Liver (tissue), 9 donors: ENCODE measurements around the gene HERC5. TPM values are rescaled to one million over a fixed set of nuclear protein-coding genes. Genes with fewer than 3 reads are reported as not detected.

Experiments used
- DNase-seq: peaks from one replicate; pipeline ENCODE4 v3.0.0-alpha.2; 2017; ENCODE audit warnings: low spot score
- H3K27ac ChIP-seq, 2 donors: one replicate each; pipeline ENCODE4 v1.7.0; 2013; ENCODE audit warnings: inconsistent platforms in 2 of 2, low read length in 2 of 2, control low read depth in 1 of 2, low read depth in 1 of 2, mild to moderate bottlenecking in 1 of 2
- H3K27me3 ChIP-seq, 4 donors: one replicate each; pipeline versions ENCODE4 v1.6.1 to v1.7.0; 2013; ENCODE audit warnings: low read length in 3 of 4, inconsistent platforms in 1 of 4, mild to moderate bottlenecking in 1 of 4, moderate library complexity in 1 of 4; ENCODE audit not compliant: control insufficient read depth in 4 of 4, insufficient read depth in 4 of 4
- H3K36me3 ChIP-seq, 4 donors: one replicate each; pipeline versions ENCODE4 v1.6.1 to v1.7.0; 2013; ENCODE audit warnings: low read length in 3 of 4, mild to moderate bottlenecking in 3 of 4, low read depth in 1 of 4, moderate library complexity in 1 of 4; ENCODE audit not compliant: control insufficient read depth in 4 of 4, insufficient read depth in 3 of 4
- H3K4me1 ChIP-seq, 4 donors: one replicate each; pipeline versions ENCODE4 v1.6.1 to v1.7.0; 2013; ENCODE audit warnings: low read length in 3 of 4, mild to moderate bottlenecking in 3 of 4, moderate library complexity in 1 of 4; ENCODE audit not compliant: control insufficient read depth in 4 of 4, insufficient read depth in 4 of 4
- H3K4me3 ChIP-seq, 3 donors: one replicate each; pipeline versions ENCODE4 v1.6.1 to v1.7.0; 2013; ENCODE audit warnings: low read length in 3 of 3, control low read depth in 1 of 3, low read depth in 1 of 3, mild to moderate bottlenecking in 1 of 3
- H3K9ac ChIP-seq, 2 donors: one replicate each; pipeline ENCODE4 v1.7.0; 2013; ENCODE audit warnings: low read length in 2 of 2, mild to moderate bottlenecking in 2 of 2, moderate library complexity in 2 of 2, control low read depth in 1 of 2, low read depth in 1 of 2
- H3K9me3 ChIP-seq, 4 donors: one replicate each; pipeline versions ENCODE4 v1.6.1 to v1.7.0; 2013; ENCODE audit warnings: low read length in 3 of 4; ENCODE audit not compliant: control insufficient read depth in 4 of 4
- ATF3 ChIP-seq: IDR thresholded peaks from 2 replicates; pipeline ENCODE4 v1.6.1; 2016; ENCODE audit warnings: antibody characterized with exemption
- EGR1 ChIP-seq, 2 donors: IDR thresholded peaks; 2 replicates each; pipeline ENCODE4 v1.6.1; 2016 to 2018; ENCODE audit warnings: antibody characterized with exemption in 2 of 2, low read depth in 2 of 2
- FOXA1 ChIP-seq: IDR thresholded peaks from 2 replicates; pipeline ENCODE4 v1.6.1; 2016; ENCODE audit warnings: antibody characterized with exemption
- FOXA2 ChIP-seq: IDR thresholded peaks from 2 replicates; pipeline ENCODE4 v1.6.1; 2016; ENCODE audit warnings: antibody characterized with exemption
- GABPA ChIP-seq, 2 donors: IDR thresholded peaks in 1 of 2; conservative IDR thresholded peaks in 1 of 2; 2 replicates each; pipeline ENCODE4 v1.6.1; 2016; ENCODE audit warnings: antibody characterized with exemption in 2 of 2, mild to moderate bottlenecking in 1 of 2, moderate library complexity in 1 of 2
- HNF4A ChIP-seq, 2 donors: conservative IDR thresholded peaks; 2 replicates each; pipeline ENCODE4 v1.6.1; 2016; ENCODE audit warnings: antibody characterized with exemption in 2 of 2, mild to moderate bottlenecking in 2 of 2
- NR2F2 ChIP-seq: IDR thresholded peaks from 2 replicates; pipeline ENCODE4 v1.6.1; 2016; ENCODE audit warnings: antibody characterized with exemption
- REST ChIP-seq: IDR thresholded peaks from 2 replicates; pipeline ENCODE4 v1.6.1; 2016; ENCODE audit warnings: antibody characterized with exemption, mild to moderate bottlenecking
- RXRA ChIP-seq, 2 donors: IDR thresholded peaks; 2 replicates each; pipeline ENCODE4 v1.6.1; 2017 to 2018; ENCODE audit warnings: antibody characterized with exemption in 2 of 2, mild to moderate bottlenecking in 1 of 2
- SP1 ChIP-seq: IDR thresholded peaks from 2 replicates; pipeline ENCODE4 v1.6.1; 2018; ENCODE audit warnings: antibody characterized with exemption, mild to moderate bottlenecking
- TAF1 ChIP-seq: conservative IDR thresholded peaks from 2 replicates; pipeline ENCODE4 v1.6.1; 2016; ENCODE audit warnings: antibody characterized with exemption, mild to moderate bottlenecking
- WGBS: extraction: QIAGEN DNeasy Blood & Tissue Kit; methylation state at CpG from one replicate; pipeline ENCODE4 v1.1.7; 2013; 5-methylcytosine and 5-hydroxymethylcytosine counted together
- polyA plus RNA-seq, 2 donors: library from polyadenylated mRNA; stranded (reverse) in 1 of 2; unstranded in 1 of 2; fragments of 200-250 nt in 1 of 2; fragments of >200 nt in 1 of 2; fragmentation: Nextera tagmentation in 1 of 2; extraction: Ambion mirVana in 1 of 2; gene quantifications; one replicate each; pipeline versions ENCODE4 v1.2.1 to v1.2.3, GENCODE V29; 2013 to 2015
- total RNA-seq, 2 donors: library from RNA; depleted of rRNA; stranded (reverse); fragments of >200 nt; gene quantifications; one replicate each; pipeline ENCODE4 v1.2.3, GENCODE V29; 2014
- TF ChIP-seq, protein P1 (sequence below): fragments of 150-350 bp; IDR thresholded peaks from 2 replicates; pipeline ENCODE4 v1.5.1; 2017; ENCODE audit warnings: improper control_type of control experiment, low read depth, low read length; ENCODE audit not compliant: missing input control
- donor health status: healthy.
- donor health status: healthy.
- donor health status: healthy.
- donor health status: healthy.
- donor health status: healthy.

The HERC5 gene
- total and polyA plus RNA-seq, 4 donors, result 1.5 to 5.0 (median 2.9) TPM

- no peak for DNase-seq
- H3K27ac ChIP-seq, result no peak overlapping the region
- no peaks in the 10 kb centered on the region for H3K27me3 ChIP-seq
- no peaks in the 10 kb centered on the region for H3K9me3 ChIP-seq
- no peaks in the 10 kb centered on the region for H3K4me1 ChIP-seq
- no peak overlapping the region for H3K4me3 ChIP-seq
- TF ChIP-seq NR2F2, result no peak
- TF ChIP-seq ATF3, result no peak
- TF ChIP-seq, protein P1, sequence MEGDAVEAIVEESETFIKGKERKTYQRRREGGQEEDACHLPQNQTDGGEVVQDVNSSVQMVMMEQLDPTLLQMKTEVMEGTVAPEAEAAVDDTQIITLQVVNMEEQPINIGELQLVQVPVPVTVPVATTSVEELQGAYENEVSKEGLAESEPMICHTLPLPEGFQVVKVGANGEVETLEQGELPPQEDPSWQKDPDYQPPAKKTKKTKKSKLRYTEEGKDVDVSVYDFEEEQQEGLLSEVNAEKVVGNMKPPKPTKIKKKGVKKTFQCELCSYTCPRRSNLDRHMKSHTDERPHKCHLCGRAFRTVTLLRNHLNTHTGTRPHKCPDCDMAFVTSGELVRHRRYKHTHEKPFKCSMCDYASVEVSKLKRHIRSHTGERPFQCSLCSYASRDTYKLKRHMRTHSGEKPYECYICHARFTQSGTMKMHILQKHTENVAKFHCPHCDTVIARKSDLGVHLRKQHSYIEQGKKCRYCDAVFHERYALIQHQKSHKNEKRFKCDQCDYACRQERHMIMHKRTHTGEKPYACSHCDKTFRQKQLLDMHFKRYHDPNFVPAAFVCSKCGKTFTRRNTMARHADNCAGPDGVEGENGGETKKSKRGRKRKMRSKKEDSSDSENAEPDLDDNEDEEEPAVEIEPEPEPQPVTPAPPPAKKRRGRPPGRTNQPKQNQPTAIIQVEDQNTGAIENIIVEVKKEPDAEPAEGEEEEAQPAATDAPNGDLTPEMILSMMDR, result no peak
- no peak for TF ChIP-seq EGR1 (IDR thresholded peaks at IDR 0.05; ENCODE audit: low read depth in 2 of 2)
- TF ChIP-seq GABPA (IDR thresholded peaks at IDR 0.05 in 1 of 2, conservative IDR thresholded peaks at IDR 0.05 in 1 of 2), result no peak
- TF ChIP-seq REST, result no peak
- TF ChIP-seq HNF4A (conservative IDR thresholded peaks at IDR 0.05), result no peak
- peaks cover 0 to 3% (median 0%) of the 10 kb centered on the region in 4 donors for H3K36me3 ChIP-seq
- WGBS, result 91% methylated on average over 5 of the region's 5 CpGs
- H3K9ac ChIP-seq, result no peak overlapping the region
These were observed 37.0 kb upstream of the HERC5 start for GRCh38 chr4:88419874-88420273.

- H3K9me3 ChIP-seq, result no peaks in the 10 kb centered on the region
- H3K4me3 ChIP-seq, result no peak overlapping the region
- no peak overlapping the region for H3K27ac ChIP-seq
- 97% methylated on average over 1 of the region's 1 CpG for WGBS
- H3K9ac ChIP-seq, result no peak overlapping the region
- DNase-seq, result no peak
- no peaks in the 10 kb centered on the region for H3K4me1 ChIP-seq
- peaks cover 0 to under 1% (median 0%) of the 10 kb centered on the region in 4 donors for H3K36me3 ChIP-seq
- no peak for TF ChIP-seq RXRA (IDR thresholded peaks at IDR 0.05)
- TF ChIP-seq ATF3, result no peak
- no peak for TF ChIP-seq SP1
- no peak for TF ChIP-seq FOXA1
- TF ChIP-seq, protein P1, result no peak
- TF ChIP-seq TAF1, result no peak
- TF ChIP-seq HNF4A (conservative IDR thresholded peaks at IDR 0.05), result no peak
- no peak for TF ChIP-seq FOXA2
- no peaks in the 10 kb centered on the region for H3K27me3 ChIP-seq
These were observed 36.1 kb upstream of the HERC5 start for GRCh38 chr4:88420844-88421243.
